ENCODE results near the gene SRSF3. TPM values are rescaled to one million over a fixed set of nuclear protein-coding genes. Genes with fewer than 3 reads are reported as not detected.

The SRSF3 gene
- total and polyA plus RNA-seq, 2 donors (not counting 1 experiment from before 2014, with no cell fraction given) = 316 to 642 TPM

DNA sequence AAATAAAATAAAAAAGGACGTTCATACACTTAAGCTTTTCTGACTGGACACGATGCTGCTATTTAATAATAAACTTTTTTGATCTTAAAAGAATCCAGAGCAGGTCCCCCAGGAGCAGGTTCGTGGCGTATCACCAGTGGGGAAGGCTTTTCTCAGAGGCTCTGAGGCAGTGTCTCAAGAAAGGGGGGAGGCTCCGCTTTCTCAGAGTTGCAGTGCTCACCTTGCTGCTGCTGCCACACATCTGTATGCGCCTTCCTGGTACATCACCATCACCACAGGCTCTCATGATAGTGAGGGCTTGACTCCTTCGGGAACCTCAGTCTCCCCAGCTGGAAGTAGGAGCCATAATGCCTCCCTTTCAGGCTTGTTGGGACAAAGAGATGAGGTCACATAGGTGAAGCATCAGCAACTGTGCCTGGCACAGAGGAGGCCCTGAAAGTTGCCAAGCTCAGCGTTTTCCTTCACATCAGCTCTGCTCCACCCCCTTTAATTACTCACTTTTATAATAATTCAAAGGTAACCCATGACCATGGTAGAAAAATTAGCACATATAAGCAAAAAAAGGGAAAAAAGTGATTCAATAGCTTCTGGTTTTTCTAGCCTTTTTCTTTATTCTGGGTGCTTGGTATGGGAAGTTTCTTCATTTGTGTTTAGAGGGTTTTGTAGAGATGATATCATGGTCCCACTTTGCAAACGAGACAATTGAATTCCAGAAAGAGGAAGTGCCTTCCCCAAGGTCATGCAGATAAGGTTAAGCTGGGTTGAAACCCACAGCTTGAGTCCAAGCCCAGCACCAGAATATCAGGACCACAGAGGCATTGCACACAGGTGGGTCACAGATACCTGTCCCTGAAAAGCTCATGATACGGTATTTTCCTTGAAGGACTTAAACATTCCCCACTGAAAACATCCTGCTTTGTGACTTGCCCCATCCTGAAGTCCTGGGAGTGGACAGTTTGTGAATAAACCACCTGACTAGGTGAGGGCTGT is 24.5 kb downstream of the SRSF3 start:
- Mint-ChIP-seq H3K4me1 (peaks cover 23% of the 10 kb centered on the region), H3K9me3 (ENCODE audit: insufficient read depth) (no peaks in the 10 kb centered on the region), H3K4me3 (no peak overlapping the region), H3K27ac (no peak overlapping the region), H3K27me3 (no peaks in the 10 kb centered on the region)
- Histone ChIP-seq H3K36me3 (replicated peaks in 1 of 2; ENCODE audit: control extremely low read depth in 1 of 2, control insufficient read depth in 1 of 2, extremely low read depth in 1 of 2, insufficient read depth in 2 of 2, low read length in 1 of 2) (peaks cover 0 to 2% of the 10 kb centered on the region in 2 experiments), H3K27ac (ENCODE audit: low read length in 2 of 2) (no peak overlapping the region), H3K4me2 (replicated peaks; ENCODE audit: low read depth, low read length, poor library complexity, severe bottlenecking) (no peak overlapping the region), H3K9ac (ENCODE audit: low read length) (no peak overlapping the region), H4K20me1 (ENCODE audit: control insufficient read depth, insufficient read depth, low read length, poor library complexity, severe bottlenecking) (no peaks in the 10 kb centered on the region), H3K79me2 (ENCODE audit: control insufficient read depth, insufficient read depth, low read length) (peaks cover 16% of the 10 kb centered on the region), H2AFZ (ENCODE audit: insufficient read depth, low read depth, low read length, poor library complexity, severe bottlenecking) (no peak overlapping the region), H3K27me3 (replicated peaks in 1 of 4; ENCODE audit: control extremely low read depth in 1 of 4, control insufficient read depth in 3 of 4, insufficient read depth in 4 of 4, low read length in 3 of 4) (no peaks in the 10 kb centered on the region), H3K9me3 (ENCODE audit: control extremely low read depth in 1 of 3, control insufficient read depth in 2 of 3, insufficient read depth in 1 of 3, low read length in 2 of 3) (no peaks in the 10 kb centered on the region), H3K4me1 (ENCODE audit: control insufficient read depth in 2 of 2, insufficient read depth in 2 of 2, low read length in 2 of 2) (peaks cover 17 to 33% of the 10 kb centered on the region in 2 donors), H3K4me3 (ENCODE audit: control extremely low read depth in 1 of 5, extremely low read depth in 1 of 5, insufficient read depth in 1 of 5, low read depth in 2 of 5, low read length in 4 of 5) (no peak overlapping the region)
- intact Hi-C loops (cut with micrococcal nuclease) = loop anchor here (10.0 kb wide), 1 partner anchor 596 kb away; no protein-coding TSS in a partner anchor
- TF ChIP-seq, protein P1, sequence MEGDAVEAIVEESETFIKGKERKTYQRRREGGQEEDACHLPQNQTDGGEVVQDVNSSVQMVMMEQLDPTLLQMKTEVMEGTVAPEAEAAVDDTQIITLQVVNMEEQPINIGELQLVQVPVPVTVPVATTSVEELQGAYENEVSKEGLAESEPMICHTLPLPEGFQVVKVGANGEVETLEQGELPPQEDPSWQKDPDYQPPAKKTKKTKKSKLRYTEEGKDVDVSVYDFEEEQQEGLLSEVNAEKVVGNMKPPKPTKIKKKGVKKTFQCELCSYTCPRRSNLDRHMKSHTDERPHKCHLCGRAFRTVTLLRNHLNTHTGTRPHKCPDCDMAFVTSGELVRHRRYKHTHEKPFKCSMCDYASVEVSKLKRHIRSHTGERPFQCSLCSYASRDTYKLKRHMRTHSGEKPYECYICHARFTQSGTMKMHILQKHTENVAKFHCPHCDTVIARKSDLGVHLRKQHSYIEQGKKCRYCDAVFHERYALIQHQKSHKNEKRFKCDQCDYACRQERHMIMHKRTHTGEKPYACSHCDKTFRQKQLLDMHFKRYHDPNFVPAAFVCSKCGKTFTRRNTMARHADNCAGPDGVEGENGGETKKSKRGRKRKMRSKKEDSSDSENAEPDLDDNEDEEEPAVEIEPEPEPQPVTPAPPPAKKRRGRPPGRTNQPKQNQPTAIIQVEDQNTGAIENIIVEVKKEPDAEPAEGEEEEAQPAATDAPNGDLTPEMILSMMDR (IDR thresholded peaks at IDR 0.05) = no peak
- no peak for TF ChIP-seq EZH2 (IDR thresholded peaks at IDR 0.05; ENCODE audit: borderline replicate concordance, insufficient read depth, low read depth, low read length, poor library complexity, severe bottlenecking)
- no peak for ATAC-seq (ENCODE audit: low read depth)
- ChIA-PET CTCF (interaction anchor here (0.8 to 9.1 kb wide), 10 partner anchors 9 to 164 kb away, joined by 3 to 215 read pairs (median 4); no protein-coding TSS in a partner anchor), POLR2A (interaction anchor here (0.7 kb wide), 1 partner anchor 139 kb away, joined by 4 read pairs; no protein-coding TSS in a partner anchor)
- WGBS (ENCODE audit: insufficient coverage) = 100% methylated on average over 3 of the region's 10 CpGs
- no peak for DNase-seq

Measured in B cell (primary cell).